Umbilical cord (tissue), 2 donors: ENCODE data around the gene IL17B. TPM values are rescaled to one million over a fixed set of nuclear protein-coding genes. Genes with fewer than 3 reads are reported as not detected.

ENCODE experiments used
- DNase-seq: peaks from one replicate; pipeline ENCODE4 v3.0.0-alpha.2; 2015; ENCODE audit warnings: low spot score
- total RNA-seq: library from RNA; depleted of rRNA; stranded (reverse); fragments of >200 nt; gene quantifications from one replicate; pipeline ENCODE4 v1.2.3, GENCODE V29; 2014; ENCODE audit warnings: low replicate concordance; ENCODE audit not compliant: insufficient read depth

The IL17B gene
- total RNA-seq, 1 donor from 2014 or later: not detected

DNA sequence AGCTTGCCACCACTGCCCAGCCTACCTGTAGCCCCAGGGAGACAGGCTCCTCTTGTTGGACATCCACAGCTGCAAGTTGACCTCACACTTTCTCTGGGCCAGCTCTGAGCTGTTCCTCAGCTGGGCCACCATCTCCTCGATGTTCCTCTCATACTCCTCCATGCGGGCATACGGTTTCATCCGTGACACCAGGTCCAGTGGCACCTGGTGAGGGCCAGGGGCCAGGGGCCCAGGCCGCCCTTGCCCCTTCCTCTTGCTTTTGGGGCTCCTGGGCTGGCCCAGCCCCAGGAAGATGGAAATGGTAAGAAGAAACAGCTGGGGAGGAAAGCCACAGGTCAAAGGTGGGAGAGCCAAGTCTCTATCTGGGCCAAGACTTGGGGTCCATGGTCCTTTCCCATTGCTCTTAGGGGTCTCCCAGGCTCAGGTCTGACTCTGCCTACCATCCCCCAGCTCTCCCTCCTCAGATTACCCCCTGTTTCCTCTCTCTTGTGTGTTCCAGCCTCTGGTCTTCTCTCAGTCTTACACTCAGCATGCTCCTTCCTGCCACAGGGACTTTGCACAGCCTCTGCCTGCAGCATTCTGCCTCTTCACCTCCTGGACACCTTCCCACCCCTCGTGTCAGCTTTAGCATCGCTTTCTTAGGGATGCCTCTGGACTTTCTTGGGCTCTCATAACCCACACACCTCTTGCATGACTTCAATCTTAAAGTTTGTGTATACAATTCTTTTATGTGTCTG is 2.2 kb downstream of the IL17B start:
- DNase-seq: no peak

DNA sequence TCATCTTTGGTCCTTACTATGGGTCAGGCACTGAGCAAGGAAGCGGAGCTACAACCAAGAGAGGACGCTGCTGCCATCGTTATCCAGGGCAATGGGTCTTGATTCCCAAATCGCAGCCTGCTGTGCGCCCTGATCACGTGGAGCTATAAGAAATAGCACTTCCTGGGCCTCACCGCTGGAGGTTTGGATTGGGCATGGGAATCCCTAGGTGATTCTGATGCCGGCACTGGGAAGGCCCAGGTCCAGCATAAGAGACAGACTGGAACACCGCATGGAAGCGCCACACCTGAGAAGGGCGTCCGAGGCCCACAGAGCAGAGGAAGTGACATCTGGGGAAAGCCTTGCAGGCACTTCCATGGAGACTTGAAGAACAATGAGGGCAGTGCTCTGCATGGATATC is 3.0 kb downstream of the IL17B start:
- no peak for DNase-seq

DNA sequence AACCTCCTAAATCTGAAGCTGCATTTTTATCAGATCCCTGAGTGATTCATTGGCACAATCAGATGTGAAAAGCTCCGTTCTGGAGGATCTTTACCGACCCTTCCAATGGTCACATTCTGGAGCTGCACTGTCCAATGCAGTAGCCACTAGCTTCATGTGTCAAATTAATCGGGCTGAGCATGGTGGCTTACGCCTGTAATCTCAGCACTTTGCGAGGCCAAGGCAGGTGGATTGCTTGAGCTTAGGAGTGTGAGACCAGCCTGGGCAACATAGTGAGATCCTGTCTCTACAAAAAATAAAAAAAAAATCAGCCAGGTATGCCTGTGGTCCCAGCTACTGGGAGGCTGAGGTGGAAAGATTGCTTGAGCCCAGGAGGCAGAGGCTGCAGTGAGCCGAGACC is 3.7 kb downstream of the IL17B start:
- DNase-seq: no peak

DNA sequence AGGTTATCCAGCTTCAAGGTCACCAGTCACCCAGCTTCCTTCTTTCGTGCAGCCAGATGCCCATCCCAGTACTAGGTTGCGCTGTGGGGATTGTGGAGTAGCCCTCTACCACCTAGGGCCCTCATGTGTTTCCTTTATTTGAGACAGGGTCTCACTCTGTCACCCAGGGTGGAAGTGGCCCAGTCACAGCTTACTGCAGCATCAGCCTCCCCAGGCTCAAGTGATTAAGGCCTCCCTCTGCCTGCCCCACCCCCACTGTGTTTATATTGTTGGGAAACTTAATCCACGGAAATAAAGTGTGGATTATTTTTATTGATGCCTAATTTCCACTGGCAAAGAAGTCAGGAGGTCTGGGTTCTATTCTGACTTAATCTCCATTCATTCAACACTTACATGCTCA is 4.3 kb downstream of the IL17B start:
- no peak for DNase-seq

DNA sequence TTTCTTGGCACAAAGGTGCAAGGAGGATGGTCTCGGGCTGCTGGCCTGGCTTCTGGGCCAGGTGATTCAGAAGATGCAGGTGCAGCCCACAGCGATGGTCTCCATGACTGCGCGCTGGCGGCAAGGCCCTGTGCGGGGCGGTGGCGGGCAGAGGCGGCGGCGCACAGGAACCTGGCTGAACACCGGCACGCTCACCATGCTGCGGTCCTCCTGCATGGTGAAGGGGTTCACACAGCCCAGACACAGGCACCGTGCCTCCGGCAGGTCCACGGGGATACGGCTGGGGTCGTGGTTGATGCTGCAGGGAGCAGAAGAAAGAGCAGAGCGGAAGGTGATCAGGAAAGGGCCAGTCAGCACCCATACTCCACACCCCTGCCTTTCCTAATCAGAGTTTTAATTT is 4.8 kb downstream of the IL17B start:
- no peak for DNase-seq

DNA sequence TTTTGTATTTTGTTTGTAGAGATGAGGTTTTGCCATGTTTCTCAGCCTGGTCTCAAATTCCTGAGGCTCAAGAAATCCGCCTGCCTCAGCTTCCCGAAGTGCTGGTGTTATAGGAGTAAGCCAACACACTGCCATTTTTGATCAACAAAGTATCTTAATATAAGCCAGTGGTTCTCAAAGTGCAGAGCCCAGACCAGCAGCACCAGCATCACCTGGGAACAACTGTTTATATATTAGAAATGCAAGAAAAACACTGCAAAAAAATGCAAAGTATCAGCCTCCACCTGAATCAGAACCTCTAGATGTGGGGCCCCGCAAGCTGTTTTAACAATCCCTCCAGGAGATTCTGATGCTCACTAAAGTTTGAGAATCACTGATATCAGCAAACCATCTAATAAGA is 6.2 kb downstream of the IL17B start:
- no peak for DNase-seq

DNA sequence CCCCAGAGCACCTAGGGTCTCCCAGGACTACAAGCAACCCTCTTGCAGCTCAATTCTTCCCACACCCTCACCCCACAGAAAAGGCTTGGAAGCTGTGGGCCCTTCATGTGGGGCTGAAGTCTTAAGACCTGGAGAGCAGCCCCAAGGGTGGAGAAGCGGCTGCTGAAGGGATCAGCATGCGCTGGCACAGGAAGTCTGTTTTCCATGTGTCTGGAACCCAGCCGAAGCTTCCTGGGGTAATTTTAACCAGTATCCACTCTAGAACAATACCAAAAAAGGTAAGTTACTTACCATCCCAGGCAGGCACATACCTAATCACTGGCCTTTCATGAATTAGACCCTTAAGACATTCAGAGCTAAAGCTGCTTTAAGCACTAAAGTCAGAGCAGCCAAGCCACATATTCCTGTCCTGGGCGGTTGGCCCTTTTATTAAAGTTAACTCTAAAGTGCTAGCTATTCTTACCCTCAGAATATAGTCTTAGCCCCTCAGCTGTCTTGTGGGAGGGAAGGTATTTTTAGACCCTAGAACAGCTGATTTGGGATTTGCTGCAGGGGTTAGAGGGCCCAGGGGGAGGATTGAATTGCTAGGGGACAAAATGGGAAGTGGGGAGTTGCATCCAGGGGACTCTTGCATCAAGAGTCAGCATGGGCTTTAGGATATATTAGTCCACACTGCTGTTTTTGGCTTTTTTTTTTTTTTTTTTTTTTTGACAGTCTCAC is 6.9 kb downstream of the IL17B start:
- peak; percentile 81 for DNase-seq

DNA sequence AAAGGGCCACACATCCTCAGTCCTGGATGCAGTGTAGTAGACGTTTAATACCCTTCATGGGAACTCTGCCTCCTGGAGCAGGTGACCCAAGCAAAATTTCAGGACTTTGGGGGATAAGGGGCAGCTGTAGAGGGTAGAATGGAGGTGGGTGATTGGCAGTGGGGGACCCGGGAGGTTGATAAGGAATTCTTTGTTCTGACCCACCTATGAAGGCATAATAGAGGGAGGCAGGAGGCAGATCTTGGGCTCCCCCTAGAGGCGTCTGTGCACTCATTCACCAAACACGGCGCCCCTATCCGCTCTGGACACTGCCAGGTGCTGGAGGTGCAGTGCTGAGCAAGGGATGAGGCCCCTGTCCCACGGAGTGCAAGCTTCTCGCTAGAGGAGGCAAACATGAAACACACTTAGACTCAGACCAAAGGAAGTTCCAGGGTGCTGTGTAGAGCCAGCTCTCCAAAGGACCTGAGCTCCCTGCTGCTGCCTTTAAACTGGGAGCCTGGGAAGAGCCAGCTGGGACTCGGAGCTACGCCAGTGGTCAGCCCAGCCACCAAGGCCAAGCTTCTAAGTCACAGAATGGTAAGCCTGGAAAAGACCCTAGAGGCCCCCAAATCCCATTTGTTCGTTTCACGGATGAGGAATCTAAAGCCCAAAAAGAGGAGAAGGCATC is 7.7 kb downstream of the IL17B start:
- DNase-seq: peak; percentile 43

DNA sequence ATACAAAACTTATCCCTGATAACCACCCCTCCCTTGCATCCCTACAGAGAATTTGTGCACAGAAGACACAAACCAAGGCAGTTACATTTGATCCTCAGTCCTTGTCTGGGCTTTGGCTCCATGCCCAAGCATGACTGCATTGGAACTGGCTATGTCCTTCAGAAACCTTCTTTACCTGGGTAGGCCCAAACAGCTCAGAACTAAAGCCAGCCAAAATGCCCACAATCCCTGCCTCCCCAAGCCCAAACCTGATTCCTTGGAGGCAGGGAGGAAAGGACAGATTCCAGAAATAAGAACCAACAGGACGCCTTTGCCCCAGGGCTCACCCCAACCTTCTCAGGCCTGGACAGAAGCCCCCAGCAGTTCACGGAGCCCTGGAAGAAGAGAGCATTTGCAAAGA is 8.2 kb downstream of the IL17B start:
- peak; percentile 32 for DNase-seq

DNA sequence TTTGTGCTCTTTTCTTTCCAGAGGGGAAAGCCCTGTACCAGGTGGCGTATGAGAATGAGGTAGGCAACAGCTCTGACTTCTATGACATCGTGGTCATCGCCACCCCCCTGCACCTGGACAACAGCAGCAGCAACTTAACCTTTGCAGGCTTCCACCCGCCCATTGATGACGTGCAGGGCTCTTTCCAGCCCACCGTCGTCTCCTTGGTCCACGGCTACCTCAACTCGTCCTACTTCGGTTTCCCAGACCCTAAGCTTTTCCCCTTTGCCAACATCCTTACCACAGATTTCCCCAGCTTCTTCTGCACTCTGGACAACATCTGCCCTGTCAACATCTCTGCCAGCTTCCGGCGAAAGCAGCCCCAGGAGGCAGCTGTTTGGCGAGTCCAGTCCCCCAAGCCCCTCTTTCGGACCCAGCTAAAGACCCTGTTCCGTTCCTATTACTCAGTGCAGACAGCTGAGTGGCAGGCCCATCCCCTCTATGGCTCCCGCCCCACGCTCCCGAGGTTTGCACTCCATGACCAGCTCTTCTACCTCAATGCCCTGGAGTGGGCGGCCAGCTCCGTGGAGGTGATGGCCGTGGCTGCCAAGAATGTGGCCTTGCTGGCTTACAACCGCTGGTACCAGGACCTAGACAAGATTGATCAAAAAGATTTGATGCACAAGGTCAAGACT is 11.0 kb downstream of the IL17B start:
- DNase-seq: no peak

DNA sequence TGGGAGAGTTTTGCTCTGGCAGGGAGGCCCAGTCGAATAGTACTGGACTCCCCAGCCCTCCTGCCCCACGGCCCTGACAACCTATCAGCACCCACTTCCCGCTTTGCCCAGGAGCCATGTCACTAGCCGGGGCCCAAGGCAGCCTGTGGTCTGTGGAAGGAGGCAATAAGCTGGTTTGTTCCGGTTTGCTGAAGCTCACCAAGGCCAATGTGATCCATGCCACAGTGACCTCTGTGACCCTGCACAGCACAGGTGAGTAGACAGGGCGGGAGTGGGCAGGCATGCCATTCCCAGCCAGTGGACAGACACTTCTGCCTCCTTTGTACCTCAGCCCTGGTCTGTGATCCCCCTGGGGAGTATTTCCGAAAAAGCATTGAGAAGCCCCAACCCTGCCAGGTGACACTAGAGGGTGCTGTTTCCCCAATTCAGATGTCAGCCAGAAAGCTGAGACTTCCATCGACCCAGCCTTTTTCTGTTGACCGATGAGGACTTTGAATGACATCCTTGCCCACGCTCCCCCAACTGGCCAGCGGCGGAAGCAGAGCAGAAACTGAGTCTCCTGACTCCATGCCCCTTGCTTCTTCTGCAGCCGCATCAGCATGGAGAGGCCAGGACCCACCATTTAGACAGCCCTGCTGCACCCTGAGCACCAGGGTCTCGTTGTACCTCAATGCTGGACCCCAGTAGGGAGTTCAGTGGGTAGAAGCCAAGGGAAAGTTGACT is 11.7 kb downstream of the IL17B start:
- DNase-seq: peak; percentile 78

DNA sequence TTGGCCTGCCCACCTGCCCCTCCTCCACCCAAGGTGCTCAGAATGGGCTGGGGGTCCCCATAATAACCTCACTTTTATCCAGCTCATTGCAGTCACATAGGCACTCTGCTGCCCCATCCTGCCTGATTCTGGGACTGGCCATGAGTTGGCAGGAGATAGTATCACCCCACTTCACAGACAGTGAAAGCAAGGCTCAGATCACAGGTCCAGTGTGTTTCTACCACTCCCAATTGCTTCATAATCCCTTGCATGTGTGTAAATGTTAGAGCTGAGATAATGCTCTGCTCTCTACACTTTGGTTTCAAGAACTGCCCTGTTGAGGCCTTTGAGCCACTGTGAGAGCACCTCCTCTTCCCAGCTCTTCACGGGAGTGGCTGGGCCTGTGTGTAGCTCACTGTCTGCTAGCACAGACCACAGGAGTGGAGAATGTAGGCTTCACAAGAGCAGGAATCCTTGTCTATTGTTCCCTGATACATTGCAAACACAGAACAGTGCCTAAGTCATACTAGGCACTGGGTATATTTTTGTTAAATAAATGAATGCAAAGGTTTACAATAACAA is 12.8 kb downstream of the IL17B start:
- DNase-seq: no peak

DNA sequence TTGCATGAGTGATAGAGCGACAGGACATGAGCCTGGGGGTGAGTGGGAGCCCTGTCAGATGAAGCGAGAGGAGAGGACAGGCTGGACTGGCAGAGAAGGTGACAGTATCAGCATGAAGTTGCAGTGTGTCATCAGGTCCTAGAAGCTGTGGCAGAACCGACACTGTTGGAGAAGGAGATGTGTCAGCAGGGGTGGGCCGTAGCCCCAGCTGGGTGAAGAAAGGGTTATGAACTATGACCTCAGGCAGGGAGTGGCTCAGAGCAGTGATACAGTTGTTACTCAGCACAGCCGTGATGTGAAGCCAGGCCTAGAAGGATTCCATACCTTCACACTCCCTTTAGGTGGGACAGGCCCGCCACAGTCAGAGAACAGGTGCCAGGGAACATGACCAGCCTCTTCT is 13.7 kb downstream of the IL17B start:
- DNase-seq: no peak

DNA sequence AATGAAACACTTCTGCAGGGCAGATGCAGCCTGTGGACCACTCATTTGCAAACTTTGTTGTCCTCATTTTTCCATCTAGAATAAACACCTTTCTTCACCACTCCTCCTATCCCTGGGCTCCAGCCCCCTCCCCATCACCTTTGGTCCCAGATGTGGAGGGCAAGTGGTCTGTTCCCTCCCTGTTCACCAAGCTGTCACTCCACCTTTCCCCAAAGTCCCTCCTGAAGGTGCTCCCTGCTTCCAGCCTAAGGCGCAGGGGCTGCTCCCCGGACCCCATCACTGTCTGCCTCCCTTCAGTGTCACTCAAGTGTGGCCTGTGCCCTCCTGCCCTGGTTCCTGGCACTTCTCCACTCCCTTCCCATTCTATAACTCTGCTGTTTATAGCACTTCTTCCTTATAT is 14.4 kb downstream of the IL17B start:
- DNase-seq: no peak

DNA sequence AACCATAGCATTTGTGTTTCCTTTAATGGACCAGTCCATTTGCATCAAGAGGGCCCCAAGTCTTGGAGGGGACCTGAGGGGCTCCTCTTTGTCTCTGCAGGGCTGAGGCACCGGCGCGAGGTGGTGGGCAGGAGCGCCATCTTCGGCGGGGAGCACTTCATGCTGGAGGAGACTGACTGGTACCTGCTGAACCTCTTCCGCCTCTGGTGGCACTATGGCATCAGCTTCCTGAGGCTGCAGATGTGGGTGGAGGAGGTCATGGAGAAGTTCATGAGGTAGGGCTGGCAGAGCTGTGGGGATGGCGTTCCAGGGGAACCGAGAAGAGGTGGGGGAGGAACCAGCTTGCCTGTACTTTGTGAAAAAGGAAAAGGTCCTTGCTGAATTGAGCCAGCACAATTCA is 15.2 kb downstream of the IL17B start:
- DNase-seq: no peak

DNA sequence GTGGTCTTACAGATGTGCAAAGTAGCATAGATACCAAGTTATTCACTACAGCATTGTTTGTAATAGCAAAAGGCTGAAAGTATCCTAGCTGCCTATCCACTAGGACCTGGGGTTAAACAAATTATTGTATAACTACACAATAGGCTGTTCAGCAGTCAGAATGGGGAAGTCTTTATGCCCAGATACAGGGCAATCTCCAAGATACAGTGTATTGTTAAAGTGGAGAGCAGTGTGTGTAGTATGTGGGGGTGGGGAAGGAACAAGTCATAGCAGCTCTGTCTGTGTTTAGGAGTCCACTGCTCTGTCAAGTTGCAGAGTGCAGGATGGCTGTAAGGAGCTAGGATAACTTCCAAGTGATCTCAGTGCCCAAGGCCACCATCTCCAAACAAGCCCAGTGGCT is 15.7 kb downstream of the IL17B start:
- DNase-seq: no peak

DNA sequence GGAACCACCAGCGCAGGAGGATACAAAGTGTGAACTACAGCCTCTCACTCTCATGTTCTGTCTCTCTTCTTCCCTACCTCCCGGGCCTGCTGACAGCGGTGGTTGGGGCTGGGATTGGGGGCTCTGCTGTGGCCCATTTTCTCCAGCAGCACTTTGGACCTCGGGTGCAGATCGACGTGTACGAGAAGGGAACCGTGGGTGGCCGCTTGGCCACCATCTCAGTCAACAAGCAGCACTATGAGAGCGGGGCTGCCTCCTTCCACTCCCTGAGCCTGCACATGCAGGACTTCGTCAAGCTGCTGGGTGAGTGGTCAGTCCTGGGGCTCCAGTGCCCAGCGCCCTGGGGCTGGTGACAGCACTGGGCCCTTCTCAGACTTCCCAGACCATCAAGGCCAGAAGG is 16.6 kb downstream of the IL17B start:
- DNase-seq: no peak

DNA sequence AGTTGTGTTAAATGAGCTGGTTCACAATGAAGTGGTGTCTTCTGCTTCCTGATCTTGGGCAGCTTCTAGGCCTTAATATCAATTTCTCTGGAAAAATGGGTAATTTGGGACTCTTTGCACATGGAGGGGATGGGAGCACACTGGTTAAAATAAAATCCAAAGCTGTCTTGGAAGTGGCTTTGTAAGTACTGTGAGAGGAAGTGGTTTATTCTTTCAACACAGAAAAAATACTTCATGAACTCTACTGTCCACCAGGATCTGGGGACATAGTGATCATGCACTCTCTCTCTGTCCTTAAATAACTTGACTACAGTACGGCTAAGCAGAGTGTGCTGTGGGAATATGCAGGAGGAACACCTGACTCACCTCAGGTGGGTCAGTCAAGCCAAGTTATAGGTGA is 18.8 kb downstream of the IL17B start:
- DNase-seq: no peak

DNA sequence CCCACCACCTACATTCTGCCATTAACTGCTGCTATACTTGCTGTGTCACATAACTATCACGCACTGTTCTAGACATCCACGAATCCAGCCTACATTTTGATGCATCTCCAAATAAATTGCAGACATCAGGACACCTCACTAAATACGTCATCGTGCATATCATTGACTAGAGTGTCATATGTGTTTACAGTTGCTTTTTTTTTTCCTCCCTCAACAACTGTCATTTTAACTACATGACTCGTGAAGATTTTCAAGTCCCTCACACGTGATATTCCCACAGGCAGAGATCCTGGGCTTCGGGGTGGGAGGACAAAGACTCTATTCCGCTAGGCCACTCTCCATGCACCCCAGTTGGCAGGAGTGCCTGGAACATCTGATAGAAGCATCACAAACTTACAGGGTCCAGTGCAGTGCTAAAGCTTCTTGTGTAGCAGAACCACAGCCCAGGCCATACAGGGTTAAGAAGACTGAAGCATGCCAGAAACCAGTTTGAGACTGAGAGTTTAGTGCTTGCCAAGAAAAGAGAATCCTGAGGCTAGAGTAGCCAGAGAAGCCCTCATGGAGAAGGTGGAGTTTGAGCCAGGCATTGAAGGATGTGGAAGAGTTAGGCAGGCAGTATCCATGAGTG is 20.1 kb downstream of the IL17B start:
- DNase-seq: no peak

DNA sequence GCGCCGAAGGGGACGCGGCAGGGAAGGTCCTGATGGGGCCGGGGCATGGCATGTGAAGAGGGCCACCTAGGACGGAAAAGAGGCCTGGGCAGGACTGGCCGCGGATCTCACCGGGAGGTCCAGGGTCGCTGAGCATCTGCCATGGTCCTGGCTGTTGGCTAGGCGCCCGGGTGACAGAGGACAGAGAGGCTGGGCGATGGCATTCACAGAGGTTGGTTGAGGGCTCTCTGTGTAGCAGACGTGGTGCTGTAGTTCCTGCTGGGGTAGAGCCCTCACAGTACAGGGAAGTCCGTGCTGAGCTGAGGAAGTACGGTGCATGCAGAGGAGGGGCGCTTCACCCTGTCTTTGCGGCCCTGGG is 20.8 kb downstream of the IL17B start:
- peak; percentile 21 for DNase-seq
